ENCODE data around the gene PNPLA6.
A peak's percentile ranks its signal among the peaks of the same experiment; 100 is the strongest.

The PNPLA6 gene

DNA sequence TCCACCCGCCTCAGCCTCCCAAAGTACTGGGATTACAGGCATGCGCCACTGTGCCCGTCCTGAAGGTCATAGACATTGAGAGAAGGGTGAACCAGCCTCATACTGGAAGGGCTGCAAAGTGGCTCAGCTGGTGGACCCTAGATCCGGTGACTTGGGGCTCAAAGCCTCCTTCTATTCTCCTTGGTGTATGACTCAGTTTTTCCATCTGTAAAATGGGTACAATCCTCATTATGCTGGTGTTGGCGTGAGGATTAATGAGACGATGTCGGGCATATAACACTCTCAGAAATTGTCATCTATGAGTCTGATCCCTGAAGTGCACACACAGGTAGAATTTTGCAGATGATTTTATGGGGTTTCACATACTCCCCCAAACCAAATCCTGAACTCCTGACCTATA is 54.3 kb downstream of the PNPLA6 start:
- DNase-seq (ENCODE audit: low read depth), result no peak
- no peak overlapping the region for H3K4me3 ChIP-seq (ENCODE audit: low read depth, low read length)
- TF ChIP-seq, protein P1, sequence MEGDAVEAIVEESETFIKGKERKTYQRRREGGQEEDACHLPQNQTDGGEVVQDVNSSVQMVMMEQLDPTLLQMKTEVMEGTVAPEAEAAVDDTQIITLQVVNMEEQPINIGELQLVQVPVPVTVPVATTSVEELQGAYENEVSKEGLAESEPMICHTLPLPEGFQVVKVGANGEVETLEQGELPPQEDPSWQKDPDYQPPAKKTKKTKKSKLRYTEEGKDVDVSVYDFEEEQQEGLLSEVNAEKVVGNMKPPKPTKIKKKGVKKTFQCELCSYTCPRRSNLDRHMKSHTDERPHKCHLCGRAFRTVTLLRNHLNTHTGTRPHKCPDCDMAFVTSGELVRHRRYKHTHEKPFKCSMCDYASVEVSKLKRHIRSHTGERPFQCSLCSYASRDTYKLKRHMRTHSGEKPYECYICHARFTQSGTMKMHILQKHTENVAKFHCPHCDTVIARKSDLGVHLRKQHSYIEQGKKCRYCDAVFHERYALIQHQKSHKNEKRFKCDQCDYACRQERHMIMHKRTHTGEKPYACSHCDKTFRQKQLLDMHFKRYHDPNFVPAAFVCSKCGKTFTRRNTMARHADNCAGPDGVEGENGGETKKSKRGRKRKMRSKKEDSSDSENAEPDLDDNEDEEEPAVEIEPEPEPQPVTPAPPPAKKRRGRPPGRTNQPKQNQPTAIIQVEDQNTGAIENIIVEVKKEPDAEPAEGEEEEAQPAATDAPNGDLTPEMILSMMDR (IDR thresholded peaks at IDR 0.05; ENCODE audit: low read depth, low read length, missing control alignments), result no peak

DNA sequence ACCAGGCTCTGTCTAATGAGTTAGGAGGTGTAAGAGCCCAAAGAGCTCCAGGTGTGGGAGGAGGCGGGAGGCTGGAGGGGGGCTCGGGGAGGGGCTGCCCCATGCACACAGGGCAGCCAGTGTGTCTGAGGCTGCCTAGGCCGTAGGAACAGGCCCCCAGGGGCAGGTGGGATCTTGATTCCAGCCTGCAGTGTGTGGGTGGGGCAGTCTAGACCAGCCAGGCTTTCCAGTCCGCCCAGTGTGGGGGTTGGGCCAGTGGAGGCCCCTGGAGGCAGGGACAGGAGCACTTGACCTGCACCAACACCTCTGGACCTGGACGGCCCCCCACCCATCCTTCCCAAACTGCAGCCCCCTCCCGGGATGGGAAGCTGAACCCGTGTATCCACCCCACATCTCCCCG is 54.7 kb downstream of the PNPLA6 start:
- H3K4me3 ChIP-seq (ENCODE audit: low read depth, low read length), result no peak overlapping the region

DNA sequence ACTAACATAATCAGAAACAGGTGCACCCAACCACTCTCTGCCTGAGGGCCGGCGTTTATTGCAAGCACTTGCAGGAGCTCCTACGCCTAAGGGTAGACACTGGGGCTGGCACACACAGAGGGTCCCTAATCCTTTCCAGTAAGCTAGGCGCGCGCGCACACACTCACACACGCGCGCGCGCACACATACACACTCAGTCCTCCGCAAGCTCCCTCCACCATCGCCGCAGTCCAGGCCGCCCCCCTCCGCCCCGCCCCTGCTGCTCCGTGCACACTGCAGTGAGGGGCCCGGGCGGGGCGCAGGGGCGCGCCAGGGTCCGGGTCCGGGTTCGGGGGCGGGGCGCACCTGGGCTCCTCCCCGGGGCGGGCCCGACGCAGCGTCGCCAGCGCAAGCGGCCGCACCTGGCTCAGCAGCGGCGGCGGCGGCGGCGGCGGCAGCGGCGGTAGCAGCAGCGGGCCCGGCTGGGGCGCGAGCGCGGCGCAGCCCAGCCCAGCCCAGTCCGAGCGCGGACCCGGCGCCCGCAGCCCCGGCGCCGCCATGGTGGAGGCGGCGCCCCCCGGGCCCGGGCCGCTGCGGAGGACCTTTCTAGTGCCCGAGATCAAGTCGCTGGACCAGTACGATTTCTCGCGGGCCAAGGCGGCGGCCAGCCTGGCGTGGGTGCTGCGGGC is 60.1 kb downstream of the PNPLA6 start, which contains the start of gene CAMSAP3:
TSS of gene CAMSAP3 (plus strand) at position 398 of the 668 bp plus-strand sequence. CDS start at position 538, 140 bp downstream.
- TF ChIP-seq, protein P1 (IDR thresholded peaks at IDR 0.05; ENCODE audit: low read depth, low read length, missing control alignments), result no peak
- H3K4me3 ChIP-seq (ENCODE audit: low read depth, low read length), result peak within 1 kb of the TSS; percentile 46
- DNase-seq (ENCODE audit: low read depth), result no peak

More for the DNA sequence above, 54.7 kb downstream of the PNPLA6 start:
- TF ChIP-seq, protein P1 (IDR thresholded peaks at IDR 0.05; ENCODE audit: low read depth, low read length, missing control alignments), result no peak
- DNase-seq (ENCODE audit: low read depth), result no peak

DNA sequence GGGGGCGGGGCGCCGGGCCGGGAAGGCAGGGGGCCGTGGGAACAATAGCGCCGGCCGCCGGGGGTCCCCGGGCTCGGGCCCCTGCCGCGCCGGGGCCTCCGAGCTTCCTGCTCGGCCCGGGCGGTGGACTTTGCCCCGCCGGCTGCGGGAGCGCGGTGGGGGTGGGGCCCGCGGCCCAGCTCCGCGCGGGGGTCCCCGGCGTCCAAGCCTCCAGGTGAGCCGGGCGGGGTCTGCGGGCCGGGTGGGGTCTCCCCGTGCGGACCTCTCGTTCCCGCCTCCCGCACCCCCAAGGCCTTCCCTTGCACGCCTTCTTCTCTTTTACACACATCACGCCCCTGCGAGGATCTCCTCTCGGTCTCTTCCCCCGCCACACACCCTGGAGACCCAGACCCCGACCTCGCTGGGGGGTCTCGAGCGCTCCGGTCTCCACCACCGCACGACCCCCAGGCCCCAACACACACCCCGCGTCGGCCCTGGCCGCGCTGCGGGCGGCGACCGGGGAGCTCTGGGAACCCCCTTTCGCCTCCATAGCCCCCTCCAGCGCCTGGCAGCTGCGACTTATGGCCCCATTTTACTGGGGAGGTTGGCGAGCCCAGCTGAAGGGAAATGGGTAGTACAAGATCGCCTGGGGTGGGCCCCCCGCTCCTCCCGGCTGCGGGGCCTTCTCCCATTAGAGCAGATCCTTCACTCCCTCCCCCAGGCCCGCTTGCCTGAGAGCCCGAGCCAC is 60.9 kb downstream of the PNPLA6 start:
- TF ChIP-seq, protein P1 (IDR thresholded peaks at IDR 0.05; ENCODE audit: low read depth, low read length, missing control alignments), result no peak
- H3K4me3 ChIP-seq (ENCODE audit: low read depth, low read length), result peak overlapping the region; percentile 46
- no peak for DNase-seq (ENCODE audit: low read depth)

DNA sequence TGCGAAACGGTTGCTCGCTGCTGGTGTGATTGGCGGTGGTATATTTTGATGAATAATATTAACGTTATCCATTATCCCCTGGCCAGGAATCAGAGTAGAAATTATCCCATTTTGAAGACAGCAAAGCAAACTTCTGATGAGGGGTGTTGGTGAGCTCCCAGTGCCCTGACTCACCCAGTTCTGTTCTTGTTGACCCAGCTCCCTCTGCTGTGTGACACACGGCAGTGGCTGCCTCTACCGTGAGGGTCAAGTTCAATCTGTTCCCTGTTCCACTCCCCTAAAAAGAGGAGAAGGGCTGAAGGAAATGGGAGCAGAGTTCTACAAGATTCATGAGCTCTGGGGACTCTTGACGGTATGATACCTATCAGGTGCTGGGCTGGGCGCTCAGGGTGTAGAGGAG is 62.2 kb downstream of the PNPLA6 start:
- DNase-seq (ENCODE audit: low read depth), result no peak
- no peak overlapping the region for H3K4me3 ChIP-seq (ENCODE audit: low read depth, low read length)
- TF ChIP-seq, protein P1 (IDR thresholded peaks at IDR 0.05; ENCODE audit: low read depth, low read length, missing control alignments), result no peak

DNA sequence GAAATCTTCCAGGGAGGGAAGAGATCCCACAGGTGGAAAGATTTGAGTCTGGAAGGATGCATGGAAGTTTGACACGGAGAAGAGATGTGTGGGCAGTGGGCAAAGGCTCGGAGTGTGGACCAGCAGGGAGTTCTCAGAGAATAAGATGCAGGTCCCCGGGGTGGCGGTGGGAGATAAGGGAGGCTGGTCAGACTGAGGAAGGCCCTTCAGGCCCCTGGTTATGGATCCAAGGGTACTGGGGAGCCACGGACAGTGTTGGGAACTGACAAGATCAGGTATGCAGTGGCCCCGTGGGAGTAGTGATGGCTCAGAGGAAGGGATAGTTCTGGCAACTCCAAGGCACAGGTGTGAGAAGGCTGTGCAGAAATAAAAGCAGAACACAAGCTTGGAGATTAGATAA is 62.7 kb downstream of the PNPLA6 start:
- no peak overlapping the region for H3K4me3 ChIP-seq (ENCODE audit: low read depth, low read length)
- no peak for DNase-seq (ENCODE audit: low read depth)
- TF ChIP-seq, protein P1 (IDR thresholded peaks at IDR 0.05; ENCODE audit: low read depth, low read length, missing control alignments), result no peak

Measured in GM12864 (cell line).